HEK293T (cell line): ENCODE results near the gene MTNR1B.

Experiments
- CTCF ChIA-PET: fragments of 350-600 bp; formaldehyde crosslinking; extraction: SDS; loops from one replicate; lab custom pipeline; 2021; ENCODE audit warnings: antibody characterized with exemption, inconsistent platforms; lab: Yijun Ruan, JAX
- POLR2A ChIA-PET: fragments of 350-600 bp; formaldehyde crosslinking; extraction: SDS; loops from one replicate; lab custom pipeline; 2020; ENCODE audit warnings: antibody characterized with exemption, inconsistent platforms; lab: Yijun Ruan, JAX
- DNase-seq: peaks from one replicate; pipeline ENCODE4 v3.0.0; 2012; ENCODE audit warnings: mixed read lengths; ENCODE audit errors: extremely low spot score
- ARNT ChIP-seq: fragments of 450-650 bp; IDR thresholded peaks from 2 replicates; pipeline ENCODE4 v1.6.1; 2017; ENCODE audit warnings: mild to moderate bottlenecking
- BHLHE40 ChIP-seq: fragments of 450-650 bp; IDR thresholded peaks from 2 replicates; pipeline ENCODE4 v1.6.1; 2016; ENCODE audit warnings: mild to moderate bottlenecking, moderate library complexity, borderline replicate concordance
- CTBP1 ChIP-seq: fragments of 450-650 bp; IDR thresholded peaks from 2 replicates; pipeline ENCODE4 v1.6.1; 2016; ENCODE audit warnings: borderline replicate concordance
- ELF4 ChIP-seq: fragments of 450-650 bp; IDR thresholded peaks from 2 replicates; pipeline ENCODE4 v1.6.1; 2017; ENCODE audit warnings: antibody characterized with exemption
- FOXA1 ChIP-seq: fragments of 450-650 bp; IDR thresholded peaks from 2 replicates; pipeline ENCODE4 v1.6.1; 2016; ENCODE audit warnings: mild to moderate bottlenecking
- FOXK2 ChIP-seq: fragments of 450-650 bp; IDR thresholded peaks from 2 replicates; pipeline ENCODE4 v1.6.1; 2016; ENCODE audit warnings: mild to moderate bottlenecking
- FOXM1 ChIP-seq: fragments of 450-650 bp; IDR thresholded peaks from 2 replicates; pipeline ENCODE4 v1.6.1; 2017; ENCODE audit warnings: mild to moderate bottlenecking, borderline replicate concordance
- HDGF ChIP-seq: fragments of 450-650 bp; IDR thresholded peaks from 2 replicates; pipeline ENCODE4 v1.6.1; 2017; ENCODE audit warnings: antibody characterized with exemption, borderline replicate concordance
- L3MBTL2 ChIP-seq: fragments of 450-650 bp; conservative IDR thresholded peaks from 2 replicates; pipeline ENCODE4 v1.6.1; 2016; ENCODE audit warnings: mild to moderate bottlenecking
- LEF1 ChIP-seq: fragments of 450-650 bp; IDR thresholded peaks from 2 replicates; pipeline ENCODE4 v1.6.1; 2017; ENCODE audit warnings: mild to moderate bottlenecking, borderline replicate concordance
- NFRKB ChIP-seq: fragments of 450-650 bp; IDR thresholded peaks from 2 replicates; pipeline ENCODE4 v1.6.1; 2016; ENCODE audit warnings: mild to moderate bottlenecking, moderate library complexity
- SP1 ChIP-seq: fragments of 450-650 bp; IDR thresholded peaks from 2 replicates; pipeline ENCODE4 v1.6.1; 2017
- SUZ12 ChIP-seq: fragments of 450-650 bp; IDR thresholded peaks from 2 replicates; pipeline ENCODE4 v1.6.1; 2016; ENCODE audit warnings: mild to moderate bottlenecking
- TARDBP ChIP-seq: fragments of 450-650 bp; IDR thresholded peaks from 2 replicates; pipeline ENCODE4 v1.6.1; 2016
- ZNF384 ChIP-seq: fragments of 450-650 bp; IDR thresholded peaks from 2 replicates; pipeline ENCODE4 v1.6.1; 2016
- TF ChIP-seq, protein P1 (sequence below): fragments of 450-650 bp; IDR thresholded peaks from 2 replicates; pipeline ENCODE4 v1.6.1; 2016

Gene MTNR1B

DNA sequence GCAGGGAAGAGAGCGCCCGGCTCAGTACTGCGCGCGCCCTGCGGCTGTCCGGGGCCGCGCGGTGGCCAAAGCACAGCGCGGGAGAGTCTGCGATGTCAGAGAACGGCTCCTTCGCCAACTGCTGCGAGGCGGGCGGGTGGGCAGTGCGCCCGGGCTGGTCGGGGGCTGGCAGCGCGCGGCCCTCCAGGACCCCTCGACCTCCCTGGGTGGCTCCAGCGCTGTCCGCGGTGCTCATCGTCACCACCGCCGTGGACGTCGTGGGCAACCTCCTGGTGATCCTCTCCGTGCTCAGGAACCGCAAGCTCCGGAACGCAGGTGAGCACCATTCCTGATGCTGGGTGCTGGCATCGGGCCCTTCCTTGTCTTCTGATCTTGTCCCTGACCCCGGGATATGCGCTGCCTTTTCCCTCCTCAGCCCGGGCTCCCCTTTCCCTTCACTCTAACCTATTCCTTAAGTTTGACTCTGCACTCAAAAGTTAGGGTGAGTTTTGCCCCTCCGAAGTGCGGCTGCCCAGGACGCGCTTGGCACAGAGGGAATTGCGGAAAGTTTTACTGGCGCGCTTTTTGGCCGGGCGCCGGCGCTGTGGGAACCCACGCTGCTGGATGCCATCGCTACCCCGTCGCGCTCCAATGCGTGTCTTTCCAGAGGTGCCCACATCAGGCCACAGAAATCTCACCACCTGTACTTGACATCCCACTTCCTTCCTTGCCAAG is at the start of gene MTNR1B:
TSS of gene MTNR1B (plus strand) at position 18 of the 714 bp plus-strand sequence. CDS start at position 93, 75 bp downstream.
- ChIA-PET CTCF (no interaction called here), POLR2A (no interaction called here)
- no peak for DNase-seq
- no peak for TF ChIP-seq CTBP1
- no peak for TF ChIP-seq ZNF384
- TF ChIP-seq FOXK2, result no peak
- no peak for TF ChIP-seq SUZ12
- TF ChIP-seq LEF1, result no peak
- no peak for TF ChIP-seq SP1
- TF ChIP-seq ARNT, result no peak
- no peak for TF ChIP-seq BHLHE40
- TF ChIP-seq HDGF, result no peak
- TF ChIP-seq, protein P1, sequence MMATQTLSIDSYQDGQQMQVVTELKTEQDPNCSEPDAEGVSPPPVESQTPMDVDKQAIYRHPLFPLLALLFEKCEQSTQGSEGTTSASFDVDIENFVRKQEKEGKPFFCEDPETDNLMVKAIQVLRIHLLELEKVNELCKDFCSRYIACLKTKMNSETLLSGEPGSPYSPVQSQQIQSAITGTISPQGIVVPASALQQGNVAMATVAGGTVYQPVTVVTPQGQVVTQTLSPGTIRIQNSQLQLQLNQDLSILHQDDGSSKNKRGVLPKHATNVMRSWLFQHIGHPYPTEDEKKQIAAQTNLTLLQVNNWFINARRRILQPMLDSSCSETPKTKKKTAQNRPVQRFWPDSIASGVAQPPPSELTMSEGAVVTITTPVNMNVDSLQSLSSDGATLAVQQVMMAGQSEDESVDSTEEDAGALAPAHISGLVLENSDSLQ, result no peak
- TF ChIP-seq NFRKB, result no peak
- TF ChIP-seq ELF4, result no peak
- no peak for TF ChIP-seq FOXA1

DNA sequence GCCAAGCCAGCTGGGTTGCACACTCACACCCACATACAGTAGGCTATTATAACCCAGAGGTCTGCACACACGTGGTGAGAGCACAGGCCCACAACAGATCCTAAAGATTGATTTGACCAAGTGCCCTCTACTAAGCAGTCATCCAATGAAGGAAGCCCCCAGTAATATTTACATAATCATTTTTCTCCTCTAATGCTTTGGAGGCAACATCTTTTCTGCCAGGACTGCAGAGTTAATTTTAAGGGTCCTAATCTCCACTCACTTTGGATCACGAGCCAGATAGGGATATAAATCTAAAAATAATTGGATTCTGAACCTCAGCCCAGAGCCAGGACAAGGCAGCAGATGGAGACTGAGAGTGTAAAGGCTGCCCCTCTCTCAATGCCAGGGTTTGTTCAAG is 49.1 kb upstream of the MTNR1B start:
- POLR2A ChIA-PET, result no interaction called here
- no peak for DNase-seq

DNA sequence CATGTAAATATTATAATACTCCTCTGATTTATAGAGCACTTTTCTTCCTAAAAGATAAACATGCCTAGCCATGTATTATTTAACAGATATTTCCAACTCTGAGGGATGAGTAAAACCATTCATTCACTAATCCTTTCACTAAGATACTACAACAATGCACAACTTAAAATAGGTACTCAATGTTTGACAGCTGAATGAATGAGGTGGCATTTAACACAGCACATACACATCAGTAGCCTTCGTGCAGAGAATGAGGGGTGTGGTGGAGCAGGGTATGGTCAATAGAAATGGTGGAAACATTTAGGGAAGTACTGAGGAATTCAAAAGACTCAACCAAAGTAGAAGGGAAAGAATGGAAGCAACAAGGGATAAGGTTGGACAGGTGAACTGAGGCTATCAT is 46.7 kb upstream of the MTNR1B start:
- TF ChIP-seq SP1, result no peak
- no peak for TF ChIP-seq LEF1
- TF ChIP-seq ELF4, result no peak
- TF ChIP-seq FOXA1, result no peak
- CTCF ChIA-PET, result no interaction called here
- POLR2A ChIA-PET, result no interaction called here
- no peak for DNase-seq

More for the DNA sequence above, 49.1 kb upstream of the MTNR1B start:
- CTCF ChIA-PET, result no interaction called here
- TF ChIP-seq SP1, result no peak
- TF ChIP-seq FOXK2, result no peak
- TF ChIP-seq FOXM1, result no peak
- TF ChIP-seq LEF1, result no peak
- TF ChIP-seq, protein P1, result no peak
- TF ChIP-seq ARNT, result no peak
- no peak for TF ChIP-seq FOXA1
- TF ChIP-seq SUZ12, result no peak
- TF ChIP-seq ELF4, result no peak
- TF ChIP-seq TARDBP, result no peak
- no peak for TF ChIP-seq ZNF384
- TF ChIP-seq L3MBTL2, result no peak
- no peak for TF ChIP-seq BHLHE40
- no peak for TF ChIP-seq HDGF
- TF ChIP-seq NFRKB, result no peak
- no peak for TF ChIP-seq CTBP1

DNA sequence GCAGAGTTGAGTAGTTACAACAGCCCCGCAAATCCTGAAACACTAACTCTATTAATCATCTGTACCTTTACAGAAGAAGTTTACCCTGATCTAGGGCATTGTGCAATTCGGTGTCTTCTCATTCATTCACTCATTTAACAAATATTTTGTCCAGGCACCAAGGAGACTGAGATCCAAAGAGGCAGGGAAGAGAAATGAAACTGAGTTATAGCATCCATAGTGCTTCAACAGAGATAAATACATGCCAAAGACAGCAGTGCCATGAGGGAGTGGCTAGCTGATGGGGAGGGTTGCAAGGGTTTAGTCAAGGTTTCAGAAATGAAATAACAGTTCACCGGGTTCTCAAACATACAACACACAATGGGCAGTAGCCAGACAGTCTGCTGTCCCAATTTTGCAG is 40.2 kb upstream of the MTNR1B start:
- CTCF ChIA-PET, result interaction anchor here (1.0 kb wide), 1 partner anchor 13 kb away, joined by 3 read pairs; no protein-coding TSS in a partner anchor
- TF ChIP-seq TARDBP (no peak), HDGF (no peak), LEF1 (no peak), FOXK2 (no peak), CTBP1 (no peak), FOXA1 (no peak), NFRKB (no peak), ZNF384 (no peak), L3MBTL2 (no peak), SUZ12 (no peak), FOXM1 (no peak), BHLHE40 (no peak), ELF4 (no peak), SP1 (no peak)
- POLR2A ChIA-PET, result no interaction called here
- DNase-seq, result no peak

DNA sequence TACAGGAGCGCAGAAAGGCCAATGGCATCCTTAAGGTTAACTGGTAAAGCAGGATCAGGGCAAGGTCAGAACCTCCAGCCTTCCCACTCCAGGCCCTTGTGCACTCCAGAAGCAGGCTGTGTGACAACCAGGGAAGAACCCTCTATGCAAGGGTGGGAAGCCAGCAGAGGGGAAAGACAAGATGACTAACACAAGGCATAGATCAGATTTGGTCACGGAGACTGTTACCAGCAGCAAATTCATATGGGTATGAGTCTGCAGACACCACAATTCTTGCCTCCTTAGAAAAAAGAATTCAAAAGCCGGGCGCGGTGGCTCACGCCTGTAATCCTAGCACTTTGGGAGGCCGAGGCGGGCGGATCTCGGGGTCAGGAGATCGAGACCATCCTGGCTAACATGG is 39.8 kb upstream of the MTNR1B start:
- POLR2A ChIA-PET, result no interaction called here
- DNase-seq, result no peak
- CTCF ChIA-PET, result no interaction called here
- no peak for TF ChIP-seq BHLHE40
- no peak for TF ChIP-seq TARDBP
- TF ChIP-seq, protein P1, result no peak
- no peak for TF ChIP-seq ZNF384
- TF ChIP-seq LEF1, result no peak
- TF ChIP-seq ARNT, result no peak
- no peak for TF ChIP-seq SP1
- TF ChIP-seq SUZ12, result no peak
- TF ChIP-seq FOXA1, result no peak
- TF ChIP-seq HDGF, result no peak
- no peak for TF ChIP-seq NFRKB
- TF ChIP-seq L3MBTL2, result no peak
- TF ChIP-seq CTBP1, result no peak
- no peak for TF ChIP-seq ELF4
- TF ChIP-seq FOXM1, result no peak
- TF ChIP-seq FOXK2, result no peak
